Fibroblast of skin of abdomen (primary cell): ENCODE data around the gene GXYLT2. TPM values are rescaled to one million over a fixed set of nuclear protein-coding genes. Genes with fewer than 3 reads are reported as not detected.

ENCODE experiments used
- DNase-seq: peaks from one replicate; pipeline ENCODE4 v3.0.0-alpha.2; 2013
- polyA plus RNA-seq, 2 experiments: library from polyadenylated mRNA; unstranded; fragments of 120-200 nt; gene quantifications; one replicate each; pipeline ENCODE4 v1.2.1, GENCODE V29; 2013; ENCODE audit not compliant: insufficient read length in 2 of 2

Gene GXYLT2
- polyA plus RNA-seq (2013, experiment 1 of 2; ENCODE audit: insufficient read length): 34.6 TPM
- 36.0 TPM for polyA plus RNA-seq (2013, experiment 2 of 2; ENCODE audit: insufficient read length)

DNA sequence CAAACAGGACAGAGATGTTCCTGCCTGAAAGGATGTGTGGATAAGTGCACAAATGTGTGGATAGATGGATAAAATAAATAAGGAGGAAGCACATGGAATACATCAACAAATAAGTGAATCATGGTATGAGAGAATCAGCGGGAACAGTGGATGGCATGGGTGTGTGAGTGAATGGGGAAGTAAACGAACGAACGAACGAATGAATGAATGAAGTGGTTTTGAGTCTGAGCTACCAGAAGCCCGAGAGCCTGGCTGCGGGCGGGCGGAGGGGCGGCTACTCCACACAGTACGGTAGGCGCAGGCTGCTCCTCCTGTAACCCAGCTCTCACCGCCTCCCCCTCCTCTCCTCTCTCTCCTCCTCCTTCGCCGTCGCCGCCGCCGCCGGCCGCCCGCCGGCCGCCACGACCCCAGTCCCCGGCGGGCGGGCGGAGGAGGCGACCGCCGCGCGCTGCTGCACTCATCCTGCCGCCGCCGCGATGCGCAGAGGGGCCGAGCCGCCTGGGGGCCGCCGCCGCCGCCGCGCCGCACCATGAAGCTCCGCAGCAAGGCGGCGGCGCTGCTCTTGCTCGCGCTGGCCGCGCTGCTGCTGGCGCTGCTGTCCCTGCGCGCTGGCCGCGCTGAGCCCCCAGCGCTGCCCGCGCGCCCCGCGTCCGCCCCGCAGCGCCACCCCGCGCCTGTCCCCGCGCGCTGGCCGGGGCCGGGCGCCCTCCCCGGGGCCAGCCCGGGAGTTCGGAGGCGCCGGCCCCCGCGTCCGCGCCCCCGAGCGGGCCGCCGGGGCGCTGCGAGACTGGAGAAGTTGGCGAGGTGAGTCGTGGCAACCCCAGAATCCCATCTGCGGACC, at the start of gene GXYLT2:
TSS of gene GXYLT2 (plus strand) at position 342 of the 841 bp plus-strand sequence. CDS start at position 530, 188 bp downstream.
- peak; percentile 80 for DNase-seq

- DNase-seq: no peak
These were observed 48.8 kb upstream of the GXYLT2 start for GRCh38 chr3:72839057-72839456.

GRCh38 chr3:72844436-72844993, 43.3 kb upstream of the GXYLT2 start:
- no peak for DNase-seq

DNA sequence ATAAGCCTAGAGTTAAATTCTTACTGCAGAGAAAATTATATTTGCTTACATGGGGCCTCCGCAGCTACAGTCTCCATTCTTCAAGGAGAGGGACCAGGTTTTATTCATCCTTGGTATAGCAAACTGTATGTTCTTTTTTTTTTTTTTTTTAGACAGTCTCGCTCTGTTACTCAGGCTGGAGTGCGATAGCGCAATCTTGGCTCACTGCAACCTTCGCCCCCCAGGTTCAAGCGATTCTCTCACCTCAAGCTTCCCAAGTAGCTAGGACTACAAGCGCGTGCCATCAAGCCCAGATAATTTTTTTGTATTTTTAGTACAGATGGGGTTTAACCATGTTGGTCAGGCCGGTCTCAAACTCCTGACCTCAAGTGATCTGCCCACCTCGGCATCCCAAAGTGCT, 41.7 kb upstream of the GXYLT2 start:
- DNase-seq: no peak

GRCh38 chr3:72847282-72847681, 40.6 kb upstream of the GXYLT2 start:
- DNase-seq: no peak

DNA sequence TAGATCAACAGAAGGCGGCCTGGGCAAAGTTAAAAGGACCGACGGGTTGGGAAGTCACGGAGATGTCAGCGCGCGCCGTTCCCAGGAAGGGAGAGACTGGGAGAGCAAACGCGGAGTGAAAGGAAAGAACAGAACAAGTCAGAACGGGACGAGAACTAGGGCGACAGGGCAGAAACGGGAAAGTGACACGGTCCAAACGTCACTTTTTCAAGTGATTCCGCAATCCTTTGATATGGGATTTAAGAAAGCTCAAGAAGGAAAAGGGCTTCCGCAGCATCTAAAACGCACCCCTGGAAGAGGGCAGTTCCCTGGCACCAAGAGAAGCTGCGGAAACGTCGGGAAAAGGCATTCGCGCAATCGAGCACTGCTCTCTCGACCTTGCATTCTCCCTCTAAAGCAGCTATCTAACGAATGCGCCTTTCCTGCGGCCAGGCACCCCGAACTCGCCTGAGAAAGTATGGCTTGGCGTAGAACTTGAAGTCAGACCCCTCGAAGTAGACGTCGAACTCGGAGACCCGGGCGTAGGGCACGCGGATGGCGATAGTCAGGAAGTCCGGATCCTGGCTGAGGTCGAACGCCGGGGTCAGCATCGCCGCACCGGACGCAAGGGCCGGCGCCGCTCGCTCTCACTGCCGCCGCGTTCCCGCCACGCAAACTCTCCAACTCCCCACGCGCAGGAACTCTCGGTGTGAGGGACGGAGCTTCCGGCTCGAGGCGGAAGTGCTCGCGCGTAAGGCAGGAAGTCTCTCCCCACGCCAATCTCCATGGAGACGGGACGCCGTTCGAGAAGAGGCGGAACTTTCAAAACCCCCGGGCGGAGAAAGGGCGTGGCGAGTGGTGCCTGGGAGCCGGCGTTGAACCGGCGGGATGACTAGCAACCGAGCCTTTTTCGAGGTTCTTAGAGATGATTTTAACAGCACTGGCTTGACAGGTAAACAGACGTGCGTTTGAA, 39.8 kb upstream of the GXYLT2 start, which contains the start of gene SHQ1:
TSS of gene SHQ1 (minus strand) at position 695 of the 952 bp plus-strand sequence. CDS start at position 590, 105 bp downstream.
- peak; percentile 95 for DNase-seq

- DNase-seq: peak; percentile 12
These were observed 39.2 kb upstream of the GXYLT2 start for GRCh38 chr3:72848703-72849081.

- DNase-seq: no peak
These were observed 32.8 kb upstream of the GXYLT2 start for GRCh38 chr3:72855001-72855400.

GRCh38 chr3:72860053-72860452, 27.8 kb upstream of the GXYLT2 start:
- DNase-seq: no peak

GRCh38 chr3:72860846-72861245, 27.0 kb upstream of the GXYLT2 start:
- no peak for DNase-seq

DNA sequence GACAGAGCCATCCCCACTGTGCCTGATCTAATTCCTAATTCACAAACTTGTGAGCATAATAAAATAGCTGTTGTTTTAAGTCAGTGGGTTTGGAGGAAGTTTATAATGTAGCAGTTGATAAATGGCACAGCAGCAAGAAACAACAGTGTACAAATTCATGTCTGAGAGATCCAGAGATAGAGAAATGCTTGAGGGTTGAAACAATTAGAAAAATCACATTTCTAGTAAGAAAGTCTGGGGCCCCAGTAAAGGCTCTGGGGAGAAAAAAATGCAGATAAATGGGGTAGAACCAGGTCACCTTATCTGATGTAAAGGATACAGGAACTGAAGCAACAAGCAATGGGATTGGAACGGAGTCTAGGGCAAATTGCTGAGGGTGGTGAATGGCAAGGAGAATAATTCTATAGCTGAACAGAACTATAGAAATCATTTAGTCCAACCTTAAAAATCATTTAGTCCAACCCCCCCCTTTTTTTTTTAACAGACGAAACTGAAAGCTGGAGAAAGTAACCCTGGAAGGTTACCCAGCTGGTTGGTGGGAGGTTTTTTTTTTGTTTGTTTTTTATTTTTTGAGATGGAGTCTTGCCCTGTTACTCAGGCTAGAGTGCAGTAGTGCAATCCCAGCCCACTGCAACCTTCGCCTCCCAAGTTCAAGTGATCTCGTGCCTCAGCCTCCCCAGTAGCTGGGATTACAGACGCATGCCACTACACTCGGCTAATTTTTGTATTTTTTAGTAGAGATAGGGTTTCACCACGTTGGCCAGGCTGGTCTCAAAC, 25.3 kb upstream of the GXYLT2 start:
- DNase-seq: no peak

DNA sequence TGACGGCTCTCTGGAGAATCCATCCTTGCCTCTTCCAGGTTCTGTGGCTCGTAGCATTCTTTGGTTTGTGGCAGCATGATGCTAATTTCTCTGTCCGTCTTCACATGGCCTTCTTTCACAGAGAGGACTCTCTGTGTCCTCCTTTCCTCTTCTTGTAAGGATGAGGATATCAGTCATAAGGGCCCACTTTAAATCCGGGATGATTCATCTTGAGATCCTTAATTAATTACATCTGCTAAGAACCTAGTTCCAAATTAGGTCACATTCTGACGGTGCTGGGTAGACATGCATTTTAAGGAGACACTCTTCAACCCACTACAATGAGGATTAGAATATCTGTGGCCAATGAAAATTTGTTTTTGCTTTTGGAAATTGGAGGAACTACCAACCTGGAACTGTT, 15.7 kb upstream of the GXYLT2 start:
- DNase-seq: peak; percentile 95

GRCh38 chr3:72887343-72887704, 522 bp upstream of the GXYLT2 start:
- DNase-seq: no peak

DNA sequence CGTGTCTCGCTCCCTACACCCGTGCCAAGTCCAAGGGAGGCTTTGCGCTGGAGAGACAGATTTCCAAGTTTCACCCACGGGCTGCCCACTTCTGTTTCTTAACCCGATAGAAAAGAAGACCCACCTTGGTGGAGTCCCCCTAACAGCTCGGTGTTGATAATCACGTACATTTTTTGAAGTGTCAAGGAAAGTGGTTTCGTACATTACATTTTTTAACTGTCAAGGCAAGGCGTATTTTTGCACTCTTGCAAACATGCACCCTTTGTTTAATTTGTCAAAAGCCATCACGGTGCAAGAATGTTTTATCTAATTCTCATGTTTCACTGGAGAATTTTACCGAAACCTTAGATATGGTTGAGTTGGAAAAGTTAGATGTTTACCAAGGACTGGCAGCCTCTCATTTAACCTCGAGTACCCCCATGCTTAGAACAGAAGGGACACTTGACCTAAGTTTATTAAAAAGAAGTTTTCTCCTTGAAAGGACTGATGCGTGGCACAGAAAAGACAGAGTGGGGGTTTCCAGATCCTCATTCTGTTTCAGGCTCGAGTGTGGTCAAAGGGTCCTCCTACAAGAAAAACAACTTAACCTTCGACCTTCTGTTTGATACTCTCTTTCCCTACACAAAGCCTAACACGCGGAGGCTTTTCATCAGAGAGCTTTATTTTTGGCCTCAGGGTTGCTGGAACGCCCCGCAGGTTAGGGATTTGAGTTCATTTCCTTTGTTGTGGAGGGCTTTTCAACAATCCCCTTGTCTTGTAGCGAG, 882 bp downstream of the GXYLT2 start:
- no peak for DNase-seq

GRCh38 chr3:72889310-72890165, 1.7 kb downstream of the GXYLT2 start:
- no peak for DNase-seq

GRCh38 chr3:72890166-72890925, 2.5 kb downstream of the GXYLT2 start:
- DNase-seq: no peak

DNA sequence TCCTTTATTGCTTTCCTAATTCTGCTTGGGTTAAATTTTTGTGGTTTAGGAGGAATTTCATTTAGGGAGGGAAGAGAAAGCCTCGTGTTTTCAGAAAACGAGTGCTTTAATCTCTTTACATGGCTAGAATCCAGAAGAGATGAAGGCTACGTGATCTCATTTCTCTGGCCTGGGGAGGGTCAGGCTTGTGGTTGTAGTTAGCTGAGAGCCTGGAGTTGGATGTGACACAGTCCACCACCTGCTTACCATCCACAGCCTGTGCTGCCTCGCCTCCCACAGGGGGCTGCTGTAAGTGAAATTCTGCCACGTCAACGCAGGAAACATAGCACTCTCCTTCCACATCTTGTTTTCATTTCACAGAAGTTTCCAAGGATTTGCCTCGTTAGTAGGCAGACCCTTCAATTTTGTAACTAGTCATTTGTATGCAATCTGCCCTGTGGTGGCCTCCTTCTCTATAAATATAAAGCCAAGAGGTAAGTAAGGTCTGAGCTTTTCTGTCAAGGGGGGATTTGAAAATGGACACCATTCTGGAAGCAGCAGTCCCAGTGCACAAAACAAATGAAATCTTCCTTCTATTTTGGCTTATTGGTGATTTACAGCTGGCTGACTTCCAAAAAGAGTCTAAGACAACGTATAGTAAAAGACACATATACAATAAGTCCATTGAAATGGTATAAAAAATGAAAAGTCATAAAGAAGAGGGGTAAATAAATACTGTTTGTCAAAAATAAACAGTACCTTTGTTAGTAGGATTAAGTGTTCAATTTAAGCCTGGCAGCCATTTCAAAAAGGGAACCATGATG, 3.4 kb downstream of the GXYLT2 start:
- peak; percentile 100 for DNase-seq

DNA sequence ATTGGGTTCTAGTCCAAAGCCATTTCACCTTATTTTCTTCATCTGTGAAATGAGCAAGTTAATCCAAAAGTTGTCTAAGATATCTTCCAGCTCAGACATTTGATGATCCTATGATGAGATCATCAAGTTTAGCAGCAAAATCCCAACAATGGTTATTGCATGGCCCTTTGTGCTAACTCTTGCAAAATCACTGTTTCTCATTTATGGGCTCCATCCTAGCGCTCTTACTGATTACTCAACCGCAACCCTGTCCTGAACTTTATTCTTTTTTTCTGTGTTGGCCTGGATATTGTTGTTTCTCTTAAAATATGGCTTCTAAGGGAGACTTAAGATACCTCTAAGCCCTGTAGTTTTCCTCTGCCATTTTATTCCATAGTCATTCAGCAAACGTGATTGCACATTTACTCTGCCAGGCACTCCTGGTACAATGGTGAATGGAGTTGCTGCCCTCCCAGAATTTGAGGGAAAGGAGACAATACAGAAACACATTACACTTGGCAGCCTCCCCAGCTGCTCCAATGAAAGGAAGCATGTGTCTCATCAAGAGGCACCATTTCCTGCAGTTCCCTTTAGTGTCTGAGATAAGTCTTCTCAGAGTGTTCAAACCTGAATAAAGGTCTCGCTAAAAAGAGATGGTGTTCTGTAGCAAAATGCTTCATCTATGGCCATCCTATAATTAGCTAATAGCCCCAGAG, 4.4 kb downstream of the GXYLT2 start:
- DNase-seq: peak; percentile 93
